Omental fat pad (tissue), 4 donors: Measurements from ENCODE around the gene ZNF80. TPM values are rescaled to one million over a fixed set of nuclear protein-coding genes. Genes with fewer than 3 reads are reported as not detected.

ENCODE experiments used
- ATAC-seq: fragments of 150-250 bp; one replicate; pipeline ENCODE4 v1.9.1; 2016; ENCODE audit warnings: mild to moderate bottlenecking, moderate library complexity; ENCODE audit not compliant: low FRiP score
- DNase-seq: peaks from one replicate; pipeline ENCODE4 v3.0.0-alpha.2; 2019; ENCODE audit warnings: low spot score
- CTCF ChIP-seq, 3 donors: fragments of 450-650 bp; IDR thresholded peaks; one replicate each; pipeline ENCODE4 v1.5.1; 2016 to 2017; ENCODE audit warnings: antibody characterized with exemption in 3 of 3, mild to moderate bottlenecking in 3 of 3, moderate library complexity in 2 of 3
- total RNA-seq, 4 donors: library from RNA; depleted of rRNA; stranded (reverse); fragments of >200 nt; gene quantifications; one replicate each; pipeline ENCODE4 v1.1.0, GENCODE V29; 2016

Gene ZNF80
- total RNA-seq, 4 donors from 2014 or later = 0.19 to 0.24 TPM; not detected in 2

GRCh38 chr3:114205541-114205940, 31.8 kb downstream of the ZNF80 start:
- no peak for DNase-seq
- no peak for ATAC-seq
- TF ChIP-seq CTCF (IDR thresholded peaks at IDR 0.05) = no peak

DNA sequence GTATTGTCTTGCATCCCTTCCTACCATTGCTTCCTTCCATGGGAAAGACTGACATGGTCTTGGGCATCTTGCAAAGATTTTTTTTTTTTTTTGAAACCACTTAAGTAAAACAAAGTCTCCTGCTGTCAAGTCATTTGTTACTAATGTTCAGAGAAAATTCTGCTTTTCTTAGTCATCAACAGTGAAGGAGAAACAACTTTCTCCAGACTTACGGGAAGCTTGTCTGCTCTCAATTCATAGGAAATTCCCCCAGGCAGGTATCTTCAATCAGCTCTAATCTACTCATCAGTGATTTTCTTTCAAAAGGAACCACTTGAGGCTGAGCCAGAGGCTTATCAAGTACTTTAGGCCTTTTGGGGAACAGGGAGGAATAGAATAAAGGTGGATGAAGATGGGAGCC, 42.6 kb downstream of the ZNF80 start:
- TF ChIP-seq CTCF (IDR thresholded peaks at IDR 0.05) = no peak
- no peak for ATAC-seq

DNA sequence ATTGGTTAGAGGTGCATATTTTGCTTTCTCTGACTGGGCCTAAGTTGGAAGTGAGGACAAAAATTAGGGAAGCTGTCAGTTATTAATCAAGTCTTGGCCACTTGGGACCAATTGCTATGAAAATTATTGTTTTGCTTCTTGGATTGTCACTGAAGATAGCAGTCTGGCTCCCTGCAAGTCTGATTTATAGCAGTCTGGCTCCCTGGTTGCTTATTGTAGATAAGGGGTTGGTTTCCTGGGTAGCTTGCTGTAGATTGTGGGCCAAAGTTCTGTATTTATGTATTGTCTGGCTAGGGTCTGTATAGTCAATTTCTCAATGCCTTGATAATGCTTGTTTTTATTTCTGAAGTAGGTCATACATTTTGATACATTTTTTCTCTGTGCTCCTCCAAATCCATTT, 45.2 kb downstream of the ZNF80 start:
- DNase-seq (no peak), ATAC-seq (no peak)
- TF ChIP-seq CTCF (IDR thresholded peaks at IDR 0.05) = no peak

More for the DNA sequence above, 42.6 kb downstream of the ZNF80 start:
- no peak for DNase-seq

DNA sequence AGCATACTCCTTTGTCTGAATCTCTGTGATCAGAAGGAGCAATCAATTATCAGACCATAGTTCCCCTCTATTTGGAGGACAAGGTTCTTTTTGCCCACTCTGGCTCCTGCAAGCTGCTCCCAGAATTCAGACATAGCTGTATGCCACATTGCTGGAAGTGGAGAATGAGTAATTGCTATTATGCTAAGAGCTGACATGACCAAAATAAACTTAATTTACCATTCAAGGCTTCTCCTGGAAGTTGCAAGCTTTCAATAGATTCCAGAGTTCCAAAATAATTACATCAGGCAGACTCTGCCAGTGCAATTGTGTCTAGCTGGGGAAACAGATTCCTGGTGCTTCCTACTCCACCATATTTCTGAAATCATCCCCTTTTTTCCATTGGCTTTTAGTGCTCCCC, 50.9 kb downstream of the ZNF80 start:
- DNase-seq (no peak), ATAC-seq (no peak)
- no peak for TF ChIP-seq CTCF (IDR thresholded peaks at IDR 0.05)

Other genes starting within 250 kb of the ZNF80 start
- gene CCDC191, start 181.1 kb downstream of the ZNF80 start, total RNA-seq = 1 to 10 TPM; 1.9 to 3.3 (median 2.4) TPM
- gene QTRT2, start 180.8 kb downstream of the ZNF80 start, total RNA-seq = 10 to 100 TPM; 11.4 to 36.1 (median 15.1) TPM
- not detected for gene DRD3, start 58.5 kb downstream of the ZNF80 start, total RNA-seq
- 1 to 10 TPM in 1 of 4 donors, under 1 TPM in 3; 0.19 to 1.8 (median 0.52) TPM for gene TIGIT, start 56.5 kb upstream of the ZNF80 start, total RNA-seq